Endothelial cell of umbilical vein (primary cell): Measurements from ENCODE around the gene CFAP65. TPM values are rescaled to one million over a fixed set of nuclear protein-coding genes. Genes with fewer than 3 reads are reported as not detected.

ENCODE experiments used
- BruUV-seq: library from RNA; stranded (reverse); fragments of 400-500 nt; replicated peaks from 2 replicates; lab custom pipeline; 2021; lab: Mats Ljungman, UMichigan
- CTCF ChIA-PET: fragments of 300-600, 350-600 bp; sonication (Branson Sonifier 250); formaldehyde crosslinking; loops from one replicate; lab custom pipeline; 2021; ENCODE audit warnings: antibody characterized with exemption, inconsistent platforms; lab: Charles Lee
- POLR2A ChIA-PET: fragments of 300-600, 350-600 bp; sonication (Branson Sonifier 250); formaldehyde crosslinking; loops from one replicate; lab custom pipeline; 2021; ENCODE audit warnings: antibody characterized with exemption, inconsistent platforms; lab: Charles Lee
- DNase-seq: peaks from one replicate; pipeline ENCODE4 v3.0.0-alpha.2; 2011; ENCODE audit warnings: low read depth, low spot score
- FAIRE-seq: peaks from 2 replicates; lab custom pipeline; 2011; peaks lifted over from hg19 to GRCh38; lab: Jason Lieb, UNC
- H2AFZ ChIP-seq: 2 replicates; pipeline ENCODE4 v1.6.0; 2012; ENCODE audit warnings: low read depth, low read length, control low read depth, inconsistent platforms
- H3K27ac ChIP-seq: 2 replicates; pipeline ENCODE4 v1.5.1; 2011; ENCODE audit warnings: low read depth, mild to moderate bottlenecking, control low read depth, low read length, moderate library complexity; ENCODE audit not compliant: insufficient read depth
- H3K27me3 ChIP-seq, 2 experiments: 2 replicates each; pipeline versions ENCODE4 v1.6.0 to v1.6.1; 2011; ENCODE audit warnings: low read length in 2 of 2, mixed read lengths in 1 of 2; ENCODE audit not compliant: control insufficient read depth in 2 of 2, insufficient read depth in 2 of 2
- H3K36me3 ChIP-seq, 2 experiments: 2 replicates in 1 of 2; 3 replicates in 1 of 2; pipeline ENCODE4 v1.5.1; 2011; ENCODE audit warnings: low read length in 2 of 2, mild to moderate bottlenecking in 1 of 2, moderate library complexity in 1 of 2; ENCODE audit not compliant: control insufficient read depth in 2 of 2, insufficient read depth in 2 of 2; ENCODE audit errors: extremely low read depth in 1 of 2
- H3K4me1 ChIP-seq: 3 replicates; pipeline ENCODE4 v1.5.1; 2011; ENCODE audit warnings: mild to moderate bottlenecking, low read length; ENCODE audit not compliant: control insufficient read depth, insufficient read depth; ENCODE audit errors: extremely low read depth
- H3K4me2 ChIP-seq: 2 replicates; pipeline ENCODE4 v1.6.1; 2011; ENCODE audit warnings: low read length, control low read depth, mixed read lengths; ENCODE audit not compliant: insufficient read depth
- H3K4me3 ChIP-seq, 3 experiments: fragments of 200-600 bp in 1 of 3; sonication (generic), shearing (Covaris generic) in 1 of 3; replicated peaks in 1 of 3; 2 replicates each; pipeline ENCODE4 v1.5.1; 2011 to 2016; ENCODE audit warnings: control low read depth in 3 of 3, low read length in 3 of 3, mild to moderate bottlenecking in 2 of 3, inconsistent platforms in 1 of 3, low read depth in 1 of 3, moderate library complexity in 1 of 3; ENCODE audit not compliant: insufficient read depth in 1 of 3
- H3K79me2 ChIP-seq: 2 replicates; pipeline ENCODE4 v1.6.0; 2012; ENCODE audit warnings: low read length, inconsistent platforms; ENCODE audit not compliant: control insufficient read depth, insufficient read depth
- H3K9ac ChIP-seq: replicated peaks from 2 replicates; pipeline ENCODE3; 2011; ENCODE audit warnings: low read length, control low read depth; ENCODE audit not compliant: insufficient read depth; ENCODE audit errors: extremely low read depth
- H3K9me1 ChIP-seq: replicated peaks from 3 replicates; pipeline ENCODE4 v1.6.0; 2011; ENCODE audit warnings: mild to moderate bottlenecking, low read length; ENCODE audit not compliant: control insufficient read depth, insufficient read depth; ENCODE audit errors: extremely low read depth
- H3K9me3 ChIP-seq: replicated peaks from 2 replicates; pipeline ENCODE4 v1.5.1; 2012; ENCODE audit warnings: low read length, inconsistent platforms; ENCODE audit not compliant: control insufficient read depth, insufficient read depth
- H4K20me1 ChIP-seq: replicated peaks from 2 replicates; pipeline ENCODE3; 2011; ENCODE audit warnings: mild to moderate bottlenecking, low read length; ENCODE audit not compliant: control insufficient read depth, insufficient read depth; ENCODE audit errors: extremely low read depth
- EZH2 ChIP-seq: IDR thresholded peaks from 2 replicates; pipeline ENCODE4 v1.6.1; 2012; ENCODE audit warnings: borderline replicate concordance, low read depth, mild to moderate bottlenecking, moderate library complexity, low read length, inconsistent platforms; ENCODE audit not compliant: severe bottlenecking
- FOS ChIP-seq: IDR thresholded peaks from 2 replicates; pipeline ENCODE4 v1.6.1; 2011; ENCODE audit warnings: mild to moderate bottlenecking, low read length, moderate library complexity, borderline replicate concordance; ENCODE audit not compliant: insufficient read depth
- GATA2 ChIP-seq: IDR thresholded peaks from 2 replicates; pipeline ENCODE4 v1.7.0; 2011; ENCODE audit warnings: low read depth, mild to moderate bottlenecking, moderate library complexity, mixed read lengths, low read length; ENCODE audit not compliant: insufficient read length, insufficient read depth
- JUN ChIP-seq: IDR thresholded peaks from 2 replicates; pipeline ENCODE4 v1.6.1; 2011; ENCODE audit warnings: borderline replicate concordance, low read depth; ENCODE audit not compliant: insufficient read length, insufficient read depth
- MAX ChIP-seq: IDR thresholded peaks from 2 replicates; pipeline ENCODE4 v1.6.1; 2011; ENCODE audit not compliant: insufficient read depth, insufficient read length
- MYC ChIP-seq: IDR thresholded peaks from one replicate; pipeline ENCODE4 v1.6.1; 2011; ENCODE audit warnings: mild to moderate bottlenecking, low read depth, low read length
- POLR2A ChIP-seq: IDR thresholded peaks from 2 replicates; pipeline ENCODE4 v1.6.1; 2012; ENCODE audit warnings: low read depth, mild to moderate bottlenecking, control low read depth, low read length
- POLR2AphosphoS5 ChIP-seq: IDR thresholded peaks from 2 replicates; pipeline ENCODE4 v1.6.1; 2012; ENCODE audit warnings: low read depth, mild to moderate bottlenecking, control low read depth, low read length, moderate library complexity; ENCODE audit not compliant: insufficient read depth
- dilution Hi-C: fragments of 300-500 bp; cut with MboI; formaldehyde crosslinking; loops from one replicate; pipeline ENCODE4 v1.15.0; 2019; ENCODE audit warnings: low sequenced_read_pairs; ENCODE audit not compliant: extremely low pct_ligation_motif_present
- intact Hi-C: fragments of 100-400 bp; cut with micrococcal nuclease; formaldehyde crosslinking; loops from one replicate; pipeline ENCODE4 v1.10.0; 2022
- polyA plus RNA-seq, 4 experiments: library from polyadenylated mRNA; depleted of rRNA in 3 of 4; stranded (reverse) in 3 of 4; unstranded in 1 of 4; fragments of >200 nt; gene quantifications; 2 replicates each; pipeline versions ENCODE4 v1.2.1 to v1.2.3, GENCODE V29; 2011 to 2012; ENCODE audit warnings: missing spikeins in 1 of 4
- total RNA-seq: library from RNA; stranded (reverse); gene quantifications from 2 replicates; pipeline ENCODE4 v1.2.3, GENCODE V29; 2021
- TF ChIP-seq, protein P1 (sequence below), 2 donors: IDR thresholded peaks; 1 replicate in 1 of 2; 2 replicates in 1 of 2; pipeline ENCODE4 v1.5.1; 2011; ENCODE audit warnings: low read length in 2 of 2, mild to moderate bottlenecking in 2 of 2, moderate library complexity in 2 of 2, control low read depth in 1 of 2, inconsistent platforms in 1 of 2, low read depth in 1 of 2; ENCODE audit not compliant: insufficient read depth in 1 of 2; ENCODE audit errors: extremely low read depth in 1 of 2

CFAP65 gene
- total and polyA plus RNA-seq, 2 donors (not counting 3 experiments of a cell fraction or from before 2014, with no cell fraction given): 0.03 TPM; not detected in 1

GRCh38 chr2:219025637-219026585 is 15.4 kb downstream of the CFAP65 start:
- Histone ChIP-seq H2AFZ (no peak overlapping the region), H3K4me1 (no peaks in the 10 kb centered on the region), H3K4me3 (no peak overlapping the region), H3K9me3 (no peaks in the 10 kb centered on the region), H3K36me3 (no peaks in the 10 kb centered on the region), H4K20me1 (no peaks in the 10 kb centered on the region), H3K27me3 (peaks cover 0 to 4% of the 10 kb centered on the region in 2 experiments), H3K79me2 (no peaks in the 10 kb centered on the region), H3K27ac (no peak overlapping the region), H3K9me1 (no peaks in the 10 kb centered on the region), H3K9ac (no peak overlapping the region), H3K4me2 (no peak overlapping the region)
- intact Hi-C loops (no loop called here), dilution Hi-C loops (no loop called here)
- TF ChIP-seq POLR2AphosphoS5 (no peak), EZH2 (no peak), JUN (no peak), POLR2A (no peak), FOS (no peak), MYC (no peak), GATA2 (no peak), MAX (no peak)
- TF ChIP-seq, protein P1, sequence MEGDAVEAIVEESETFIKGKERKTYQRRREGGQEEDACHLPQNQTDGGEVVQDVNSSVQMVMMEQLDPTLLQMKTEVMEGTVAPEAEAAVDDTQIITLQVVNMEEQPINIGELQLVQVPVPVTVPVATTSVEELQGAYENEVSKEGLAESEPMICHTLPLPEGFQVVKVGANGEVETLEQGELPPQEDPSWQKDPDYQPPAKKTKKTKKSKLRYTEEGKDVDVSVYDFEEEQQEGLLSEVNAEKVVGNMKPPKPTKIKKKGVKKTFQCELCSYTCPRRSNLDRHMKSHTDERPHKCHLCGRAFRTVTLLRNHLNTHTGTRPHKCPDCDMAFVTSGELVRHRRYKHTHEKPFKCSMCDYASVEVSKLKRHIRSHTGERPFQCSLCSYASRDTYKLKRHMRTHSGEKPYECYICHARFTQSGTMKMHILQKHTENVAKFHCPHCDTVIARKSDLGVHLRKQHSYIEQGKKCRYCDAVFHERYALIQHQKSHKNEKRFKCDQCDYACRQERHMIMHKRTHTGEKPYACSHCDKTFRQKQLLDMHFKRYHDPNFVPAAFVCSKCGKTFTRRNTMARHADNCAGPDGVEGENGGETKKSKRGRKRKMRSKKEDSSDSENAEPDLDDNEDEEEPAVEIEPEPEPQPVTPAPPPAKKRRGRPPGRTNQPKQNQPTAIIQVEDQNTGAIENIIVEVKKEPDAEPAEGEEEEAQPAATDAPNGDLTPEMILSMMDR (IDR thresholded peaks at IDR 0.05; ENCODE audit: extremely low read depth in 1 of 2, insufficient read depth in 1 of 2, low read depth in 1 of 2, low read length in 2 of 2): no peak
- ChIA-PET POLR2A (no interaction called here), CTCF (interaction anchor here (0.9 to 9.9 kb wide), 6 partner anchors 8 to 128 kb away, joined by 3 to 418 read pairs (median 12); partner anchors contain the start of gene NHEJ1)
- no TSS peak for BruUV-seq
- DNase-seq (no peak), FAIRE-seq (no peak)
